GM21360 (cell line): ENCODE measurements around the gene VMA21.

Source experiments
- ATAC-seq: cut with Tn5 transposase; IDR thresholded peaks from one replicate; pipeline ENCODE4 v1.9.1; 2021; ENCODE audit warnings: mild to moderate bottlenecking, moderate library complexity; ENCODE audit not compliant: unreplicated experiment

VMA21 gene, protein sequence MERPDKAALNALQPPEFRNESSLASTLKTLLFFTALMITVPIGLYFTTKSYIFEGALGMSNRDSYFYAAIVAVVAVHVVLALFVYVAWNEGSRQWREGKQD

GRCh38 chrX:151396825-151397740 lies at the start of gene VMA21:
TSS of gene VMA21 (plus strand) at chrX:151397206. CDS start at chrX:151397309, 103 bp downstream.
- peak; percentile 82 for ATAC-seq

GRCh38 chrX:151359341-151359740 lies 37.7 kb upstream of the VMA21 start:
- ATAC-seq: no peak

GRCh38 chrX:151359931-151360871 lies 36.8 kb upstream of the VMA21 start:
- ATAC-seq: peak; percentile 75

DNA sequence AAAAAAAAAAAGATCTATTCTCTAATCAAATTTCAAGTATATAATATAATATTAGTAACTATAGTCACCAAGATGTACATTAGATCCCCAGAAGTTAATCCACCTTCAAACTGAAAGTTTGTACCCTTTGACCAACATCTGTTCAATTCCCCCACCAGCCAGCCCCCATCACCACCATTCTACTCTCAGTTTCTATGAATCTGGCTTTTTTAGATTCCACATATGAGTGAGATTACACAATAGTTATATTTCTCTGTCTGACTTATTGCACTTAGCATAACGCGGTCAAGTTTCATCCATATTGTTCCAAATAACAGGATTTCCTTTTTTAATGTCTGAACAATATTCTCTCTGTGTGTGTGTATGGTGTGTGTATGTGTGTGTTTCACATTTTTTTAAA lies 33.7 kb upstream of the VMA21 start:
- no peak for ATAC-seq

DNA sequence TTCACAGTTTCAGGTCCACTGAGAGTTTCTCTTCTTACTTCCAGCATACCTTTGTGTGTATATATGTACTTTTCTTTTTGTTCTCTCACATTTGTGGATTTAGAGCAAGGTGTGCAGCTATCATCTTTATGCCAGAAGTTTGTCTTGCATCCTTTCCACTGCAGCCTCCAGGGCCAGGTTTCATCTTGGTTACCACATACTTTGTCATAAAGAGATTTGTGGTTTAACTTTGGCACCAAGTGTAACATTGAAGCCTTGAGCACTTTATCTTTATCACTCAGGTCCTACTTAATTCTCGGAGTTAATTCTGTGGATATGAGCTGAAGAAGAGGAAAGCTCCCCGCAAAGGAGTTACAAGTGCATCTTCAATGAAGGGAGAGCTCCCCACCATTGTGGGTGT lies 31.4 kb upstream of the VMA21 start:
- ATAC-seq: no peak

GRCh38 chrX:151370906-151371305 lies 26.1 kb upstream of the VMA21 start:
- ATAC-seq: no peak

DNA sequence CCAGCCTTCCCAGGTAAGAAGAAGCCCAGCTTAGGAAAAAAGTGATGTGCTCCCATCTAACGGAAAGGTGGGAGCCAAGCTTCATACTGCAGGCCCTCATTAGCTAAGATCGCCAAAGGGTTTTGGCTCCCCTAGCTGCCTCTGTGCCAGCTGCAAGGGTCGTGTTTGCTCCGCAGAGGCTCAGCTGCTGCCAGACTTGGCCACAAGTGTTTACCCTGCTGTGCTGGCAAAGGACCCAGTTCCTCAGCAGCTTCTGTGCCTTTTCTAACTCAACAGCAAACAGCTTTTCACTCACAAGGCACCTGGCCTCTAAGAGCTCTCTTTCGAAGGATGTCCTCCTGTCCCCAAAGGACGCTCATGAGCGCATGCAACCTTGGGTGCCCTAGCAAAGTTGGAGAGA lies 12.2 kb upstream of the VMA21 start:
- no peak for ATAC-seq

- ATAC-seq: no peak
These were observed 10.1 kb upstream of the VMA21 start for GRCh38 chrX:151386838-151387459.

DNA sequence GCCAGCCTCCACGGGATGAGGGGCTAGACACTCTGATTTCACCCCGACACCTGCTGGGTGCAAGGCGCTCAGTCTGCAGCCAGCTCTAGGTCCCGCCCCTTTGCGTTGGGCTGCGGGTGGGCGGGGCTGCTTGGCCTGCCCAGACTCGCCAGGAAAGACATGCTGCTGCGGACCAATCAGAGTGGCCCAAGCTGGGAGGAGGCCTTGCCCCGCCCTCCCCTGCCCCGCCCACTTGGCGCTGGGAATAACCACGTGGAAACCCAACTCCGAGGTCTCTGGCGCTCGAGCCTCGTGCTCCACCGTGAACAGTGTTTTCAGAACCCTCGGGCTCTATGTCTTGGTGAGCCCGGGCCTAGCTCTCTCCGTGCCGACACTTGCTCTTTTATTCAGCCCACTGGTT lies 5.3 kb upstream of the VMA21 start:
- no peak for ATAC-seq

GRCh38 chrX:151393514-151393913 lies 3.5 kb upstream of the VMA21 start:
- ATAC-seq: no peak

- ATAC-seq: peak; percentile 27
These were observed 773 bp upstream of the VMA21 start for GRCh38 chrX:151396042-151396824.

DNA sequence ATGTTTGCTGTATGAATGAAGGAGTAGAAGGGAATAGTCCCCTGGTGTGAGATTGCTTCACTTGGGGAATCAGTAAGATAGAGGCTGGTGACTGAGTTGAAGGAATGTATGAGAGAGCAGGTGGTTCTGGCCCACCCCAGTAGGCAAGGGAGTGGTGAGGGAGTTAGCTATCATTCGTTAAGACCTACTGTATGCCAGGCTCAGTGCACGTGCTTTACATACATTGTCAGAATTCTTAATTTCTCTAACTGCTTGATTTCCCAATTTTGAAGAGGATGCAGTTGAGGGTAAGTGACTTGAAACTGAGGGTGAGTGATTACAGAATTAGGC lies 700 bp downstream of the VMA21 start:
- peak; percentile 10 for ATAC-seq

DNA sequence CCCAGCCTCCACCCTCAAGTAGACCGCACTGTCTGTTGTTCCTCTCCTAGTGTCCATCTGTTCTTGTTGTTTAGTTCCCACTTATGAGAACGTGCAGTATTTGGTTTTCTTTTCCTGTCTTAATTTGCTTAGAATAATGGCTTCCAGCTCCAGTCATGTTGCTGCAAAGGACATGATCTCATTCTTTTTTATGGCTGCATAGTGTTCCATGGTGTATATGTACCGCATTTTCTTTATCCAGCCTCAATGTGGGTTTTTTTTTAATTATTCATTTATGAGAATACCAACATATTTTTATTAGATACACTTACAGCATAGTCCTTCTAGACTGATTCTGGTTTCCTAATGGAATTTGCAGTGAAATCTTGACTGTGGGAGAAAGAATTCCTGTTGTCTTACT lies 1.3 kb downstream of the VMA21 start:
- no peak for ATAC-seq

GRCh38 chrX:151402719-151403390 lies 5.8 kb downstream of the VMA21 start:
- ATAC-seq: no peak

DNA sequence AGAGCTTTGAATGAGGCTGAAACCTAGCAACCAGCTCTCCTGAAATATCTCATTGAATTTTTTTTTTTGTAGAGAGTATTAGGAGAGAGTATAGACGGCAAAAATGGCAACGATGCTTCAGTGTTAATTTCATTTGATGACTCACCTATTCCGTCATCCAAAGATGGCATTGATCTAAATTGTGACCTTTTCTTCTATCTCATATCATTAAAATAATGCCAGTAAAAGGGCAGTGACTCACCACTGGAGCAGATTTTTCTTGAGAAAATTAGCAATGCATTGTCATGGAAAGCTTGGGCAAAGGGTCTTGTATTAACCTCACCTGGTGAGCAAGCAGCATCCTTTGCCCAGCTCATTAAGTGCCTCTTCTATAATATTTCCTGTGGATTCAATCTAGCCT lies 19.6 kb downstream of the VMA21 start:
- no peak for ATAC-seq

DNA sequence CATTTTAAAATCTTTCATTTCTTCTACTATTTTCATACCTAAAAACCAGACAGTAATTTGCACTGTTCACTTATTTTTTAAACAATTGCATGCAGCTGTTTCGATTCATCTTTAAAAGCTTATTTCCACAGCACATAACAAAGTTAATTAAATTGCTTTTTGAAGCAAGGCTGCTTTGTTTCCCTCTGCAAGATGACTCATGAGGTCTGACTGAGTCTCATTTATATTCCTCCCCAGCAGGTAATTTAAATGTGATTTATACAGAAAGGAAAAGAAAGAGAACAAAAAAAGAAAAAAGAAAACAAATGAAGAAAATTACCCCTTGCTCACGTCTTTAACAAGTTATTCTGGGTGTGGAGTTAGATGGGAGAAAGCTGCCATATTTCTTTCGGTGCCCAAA lies 22.8 kb downstream of the VMA21 start:
- no peak for ATAC-seq

GRCh38 chrX:151424505-151424904 lies 27.5 kb downstream of the VMA21 start:
- no peak for ATAC-seq

GRCh38 chrX:151448509-151448908 lies 51.5 kb downstream of the VMA21 start:
- no peak for ATAC-seq

GRCh38 chrX:151458824-151459223 lies 61.8 kb downstream of the VMA21 start:
- ATAC-seq: no peak
